Measurements from ENCODE around the gene BBC3.

The BBC3 gene

DNA sequence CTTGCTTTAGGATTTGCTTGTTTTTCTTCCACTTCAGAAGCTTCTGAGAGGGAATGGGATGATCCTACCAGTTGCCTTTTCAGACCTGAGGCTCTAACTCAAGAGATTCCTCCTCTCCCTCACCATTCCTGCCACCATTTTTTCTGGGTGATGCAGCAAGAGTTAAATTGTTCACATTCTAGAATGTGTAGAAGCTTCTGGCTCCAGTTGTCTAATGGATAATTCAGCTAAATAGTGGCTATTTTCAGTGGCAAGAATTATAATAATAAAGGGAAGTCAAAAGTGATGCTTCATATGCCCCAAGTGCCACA lies 20.9 kb downstream of the BBC3 start:
- Histone ChIP-seq H3K9me3 (ENCODE audit: severe bottlenecking) (no peaks in the 10 kb centered on the region), H3K27ac (peak overlapping the region; percentile 35; the same call in 1 of the 2 replicates), H3K4me3 (ENCODE audit: low read depth, low read length) (no peak overlapping the region), H3K36me3 (peaks cover 62% of the 10 kb centered on the region), H3K27me3 (ENCODE audit: insufficient read depth, low read depth, severe bottlenecking) (no peaks in the 10 kb centered on the region)
- DNase-seq = no peak
- TF ChIP-seq, protein P1, sequence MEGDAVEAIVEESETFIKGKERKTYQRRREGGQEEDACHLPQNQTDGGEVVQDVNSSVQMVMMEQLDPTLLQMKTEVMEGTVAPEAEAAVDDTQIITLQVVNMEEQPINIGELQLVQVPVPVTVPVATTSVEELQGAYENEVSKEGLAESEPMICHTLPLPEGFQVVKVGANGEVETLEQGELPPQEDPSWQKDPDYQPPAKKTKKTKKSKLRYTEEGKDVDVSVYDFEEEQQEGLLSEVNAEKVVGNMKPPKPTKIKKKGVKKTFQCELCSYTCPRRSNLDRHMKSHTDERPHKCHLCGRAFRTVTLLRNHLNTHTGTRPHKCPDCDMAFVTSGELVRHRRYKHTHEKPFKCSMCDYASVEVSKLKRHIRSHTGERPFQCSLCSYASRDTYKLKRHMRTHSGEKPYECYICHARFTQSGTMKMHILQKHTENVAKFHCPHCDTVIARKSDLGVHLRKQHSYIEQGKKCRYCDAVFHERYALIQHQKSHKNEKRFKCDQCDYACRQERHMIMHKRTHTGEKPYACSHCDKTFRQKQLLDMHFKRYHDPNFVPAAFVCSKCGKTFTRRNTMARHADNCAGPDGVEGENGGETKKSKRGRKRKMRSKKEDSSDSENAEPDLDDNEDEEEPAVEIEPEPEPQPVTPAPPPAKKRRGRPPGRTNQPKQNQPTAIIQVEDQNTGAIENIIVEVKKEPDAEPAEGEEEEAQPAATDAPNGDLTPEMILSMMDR (IDR thresholded peaks at IDR 0.05; ENCODE audit: low read depth, low read length) = no peak

DNA sequence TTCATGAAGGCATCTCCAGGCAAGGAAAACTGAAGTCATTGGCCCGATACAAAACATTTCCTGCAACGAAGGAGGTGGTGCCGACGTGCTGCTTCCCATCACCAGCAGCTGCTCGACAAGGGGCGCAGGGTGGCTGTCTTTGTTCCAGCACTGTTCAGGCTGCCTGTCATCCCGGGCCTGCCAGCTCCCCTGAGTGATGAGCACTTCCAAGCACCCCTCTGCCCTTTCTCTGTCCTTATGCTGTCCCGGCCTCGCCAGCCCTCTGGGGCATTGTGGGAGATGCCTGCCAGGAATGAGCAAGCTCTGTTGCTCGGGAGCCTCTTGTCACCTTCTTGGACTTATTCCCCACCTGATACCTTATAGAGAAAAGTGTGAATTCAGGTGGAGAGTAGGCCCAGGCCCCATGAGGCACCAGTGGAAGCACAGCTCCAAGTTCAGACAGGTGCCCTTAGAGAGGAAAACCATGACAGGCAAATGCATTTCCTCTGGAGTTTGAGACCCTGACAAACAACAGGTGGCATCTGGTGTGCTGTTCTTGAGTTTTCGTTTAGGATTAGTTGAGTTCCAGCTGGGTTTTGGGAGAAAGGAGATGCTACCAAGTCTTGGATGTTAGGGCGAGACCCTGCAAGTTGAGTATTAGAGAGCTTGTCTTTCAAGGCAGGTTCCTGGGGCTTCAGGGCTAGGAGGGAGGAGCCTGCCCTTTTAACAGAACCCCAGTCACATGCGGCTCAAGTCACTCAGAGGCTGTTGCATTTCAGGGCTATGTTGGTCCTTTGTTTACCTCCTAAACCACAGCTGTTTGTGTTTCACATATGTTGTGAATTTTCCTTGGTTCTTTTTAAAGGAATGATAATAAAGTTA lies 21.4 kb downstream of the BBC3 start:
- Histone ChIP-seq H3K27me3 (ENCODE audit: insufficient read depth, low read depth, severe bottlenecking) (no peaks in the 10 kb centered on the region), H3K9me3 (ENCODE audit: severe bottlenecking) (no peaks in the 10 kb centered on the region), H3K27ac (no peak overlapping the region; the same call in 1 of the 2 replicates), H3K36me3 (peaks cover 67% of the 10 kb centered on the region), H3K4me3 (ENCODE audit: low read depth, low read length) (no peak overlapping the region)
- no peak for DNase-seq
- TF ChIP-seq, protein P1 (IDR thresholded peaks at IDR 0.05; ENCODE audit: low read depth, low read length) = no peak

DNA sequence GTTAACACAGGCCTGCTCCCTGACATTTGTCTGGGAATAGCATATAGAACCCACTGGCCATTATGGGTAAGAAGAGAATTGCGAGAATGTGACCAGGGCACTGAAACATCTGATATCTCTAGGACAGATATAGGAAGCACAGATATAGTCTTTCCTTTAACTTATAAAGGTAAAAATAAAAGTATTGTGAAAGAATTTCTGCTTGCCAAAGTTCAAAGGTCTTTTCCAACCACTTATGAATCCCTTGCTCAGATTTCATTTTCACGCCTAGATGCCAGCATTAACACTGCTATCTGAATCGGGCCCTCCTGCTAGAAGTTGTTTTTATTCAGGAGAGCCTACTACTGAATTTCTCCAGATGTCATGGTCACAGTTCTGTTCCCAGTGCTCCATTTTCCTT lies 27.7 kb downstream of the BBC3 start:
- Histone ChIP-seq H3K36me3 (peaks cover 84% of the 10 kb centered on the region), H3K27ac (no peak overlapping the region)

DNA sequence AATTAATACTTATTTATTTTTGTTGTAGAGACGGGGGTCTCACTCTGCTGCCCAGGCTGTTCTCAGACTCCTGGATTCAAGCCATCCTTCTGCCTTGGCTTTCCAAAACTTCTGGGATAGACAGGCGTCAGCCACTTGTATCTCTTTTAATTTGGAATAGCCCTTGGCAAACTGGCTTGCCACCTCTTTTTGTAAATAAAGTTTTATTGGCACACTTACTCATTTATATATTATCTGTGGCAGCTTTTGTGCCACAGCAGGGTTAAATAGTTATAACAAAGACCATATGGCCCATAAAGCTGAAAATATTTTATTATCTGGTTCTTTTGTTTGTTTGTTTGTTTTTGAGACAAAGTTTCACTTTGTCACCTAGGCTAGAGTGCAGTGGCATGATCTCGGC lies 30.5 kb downstream of the BBC3 start:
- Histone ChIP-seq H3K36me3 (peaks cover 80% of the 10 kb centered on the region), H3K27me3 (ENCODE audit: insufficient read depth, low read depth, severe bottlenecking) (no peaks in the 10 kb centered on the region), H3K4me3 (ENCODE audit: low read depth, low read length) (no peak overlapping the region), H3K27ac (no peak overlapping the region), H3K9me3 (ENCODE audit: severe bottlenecking) (no peaks in the 10 kb centered on the region)
- no peak for DNase-seq
- TF ChIP-seq, protein P1 (IDR thresholded peaks at IDR 0.05; ENCODE audit: low read depth, low read length) = no peak

More for the DNA sequence above, 27.7 kb downstream of the BBC3 start:
- Histone ChIP-seq H3K27me3 (ENCODE audit: insufficient read depth, low read depth, severe bottlenecking) (no peaks in the 10 kb centered on the region), H3K4me3 (ENCODE audit: low read depth, low read length) (no peak overlapping the region), H3K9me3 (ENCODE audit: severe bottlenecking) (no peaks in the 10 kb centered on the region)
- TF ChIP-seq, protein P1 (IDR thresholded peaks at IDR 0.05; ENCODE audit: low read depth, low read length) = no peak
- DNase-seq = no peak

DNA sequence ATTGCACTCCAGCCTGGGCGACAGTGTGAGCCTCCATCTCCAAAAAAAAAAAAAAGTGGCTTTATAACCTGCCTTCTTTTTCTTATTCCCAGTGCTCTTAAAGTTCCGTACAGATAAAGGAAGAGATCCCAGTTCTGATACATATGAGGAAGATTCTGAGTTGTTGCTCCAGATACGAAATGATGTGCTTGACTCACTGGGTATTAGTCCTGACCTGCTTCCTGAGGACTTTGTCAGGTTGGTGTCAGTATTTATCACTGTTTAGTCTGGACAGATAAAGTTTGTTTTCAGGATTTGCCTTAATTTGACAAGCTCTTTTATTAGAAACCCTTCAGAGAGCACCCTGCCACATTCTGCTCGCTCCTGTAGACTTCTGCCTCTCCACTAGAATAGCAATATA lies 33.9 kb downstream of the BBC3 start:
- peaks cover 60% of the 10 kb centered on the region for H3K36me3 ChIP-seq
- H3K4me3 ChIP-seq (ENCODE audit: low read depth, low read length) = no peak overlapping the region
- TF ChIP-seq, protein P1 (IDR thresholded peaks at IDR 0.05; ENCODE audit: low read depth, low read length) = no peak
- H3K27ac ChIP-seq = no peak overlapping the region
- H3K27me3 ChIP-seq (ENCODE audit: insufficient read depth, low read depth, severe bottlenecking) = no peaks in the 10 kb centered on the region
- no peak for DNase-seq
- H3K9me3 ChIP-seq (ENCODE audit: severe bottlenecking) = no peaks in the 10 kb centered on the region

DNA sequence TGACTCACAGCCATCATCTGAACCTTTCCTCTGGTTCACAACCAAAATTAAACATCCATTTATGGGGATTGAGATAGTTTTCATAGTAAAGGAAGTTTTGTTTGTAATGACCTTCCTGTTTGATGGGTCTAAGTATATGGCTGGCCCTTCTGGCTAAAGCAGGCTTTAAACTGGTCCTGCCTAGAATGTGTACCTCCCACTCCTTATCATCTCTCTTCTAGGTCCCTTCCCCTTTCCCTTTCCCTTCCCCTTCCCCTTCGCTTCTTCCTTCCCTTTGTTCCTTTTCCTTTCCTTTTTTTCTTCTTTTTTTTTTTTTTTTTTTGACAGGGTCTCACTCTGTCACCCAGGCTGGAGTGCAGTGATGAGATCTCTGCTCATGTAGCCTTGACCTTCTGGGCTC lies 35.6 kb downstream of the BBC3 start:
- DNase-seq = no peak
- Histone ChIP-seq H3K4me3 (ENCODE audit: low read depth, low read length) (no peak overlapping the region), H3K36me3 (peaks cover 59% of the 10 kb centered on the region), H3K27ac (no peak overlapping the region), H3K9me3 (ENCODE audit: severe bottlenecking) (no peaks in the 10 kb centered on the region), H3K27me3 (ENCODE audit: insufficient read depth, low read depth, severe bottlenecking) (no peaks in the 10 kb centered on the region)
- TF ChIP-seq, protein P1 (IDR thresholded peaks at IDR 0.05; ENCODE audit: low read depth, low read length) = no peak

All from WERI-Rb-1 (cell line).